Measurements from ENCODE around the gene WLS.

Gene WLS

GRCh38 chr1:68221001-68221979 is 11.0 kb downstream of the WLS start:
- ChIA-PET CTCF (interaction anchor here (2.0 kb wide), 1 partner anchor 101 kb away, joined by 5 read pairs; no protein-coding TSS in a partner anchor), POLR2A (interaction anchor here (1.0 to 3.4 kb wide), 3 partner anchors 9 to 24 kb away, joined by 3 to 27 read pairs (median 6); partner anchors contain the start of gene WLS)
- DNase-seq (ENCODE audit: extremely low spot score) = no peak
- TF ChIP-seq FOXA1 (IDR thresholded peaks at IDR 0.05) (no peak), SP1 (IDR thresholded peaks at IDR 0.05) (no peak), L3MBTL2 (conservative IDR thresholded peaks at IDR 0.05) (no peak), ELF4 (IDR thresholded peaks at IDR 0.05) (no peak), FOXM1 (IDR thresholded peaks at IDR 0.05; ENCODE audit: borderline replicate concordance) (no peak), CTBP1 (IDR thresholded peaks at IDR 0.05; ENCODE audit: borderline replicate concordance) (no peak), SUZ12 (IDR thresholded peaks at IDR 0.05) (no peak), BHLHE40 (IDR thresholded peaks at IDR 0.05; ENCODE audit: borderline replicate concordance) (no peak), TARDBP (IDR thresholded peaks at IDR 0.05) (no peak), LEF1 (IDR thresholded peaks at IDR 0.05; ENCODE audit: borderline replicate concordance) (no peak), NFRKB (IDR thresholded peaks at IDR 0.05) (no peak), FOXK2 (IDR thresholded peaks at IDR 0.05) (no peak), ARNT (IDR thresholded peaks at IDR 0.05) (no peak), HDGF (IDR thresholded peaks at IDR 0.05; ENCODE audit: borderline replicate concordance) (no peak), ZNF384 (IDR thresholded peaks at IDR 0.05) (no peak)
- TF ChIP-seq, protein P1, sequence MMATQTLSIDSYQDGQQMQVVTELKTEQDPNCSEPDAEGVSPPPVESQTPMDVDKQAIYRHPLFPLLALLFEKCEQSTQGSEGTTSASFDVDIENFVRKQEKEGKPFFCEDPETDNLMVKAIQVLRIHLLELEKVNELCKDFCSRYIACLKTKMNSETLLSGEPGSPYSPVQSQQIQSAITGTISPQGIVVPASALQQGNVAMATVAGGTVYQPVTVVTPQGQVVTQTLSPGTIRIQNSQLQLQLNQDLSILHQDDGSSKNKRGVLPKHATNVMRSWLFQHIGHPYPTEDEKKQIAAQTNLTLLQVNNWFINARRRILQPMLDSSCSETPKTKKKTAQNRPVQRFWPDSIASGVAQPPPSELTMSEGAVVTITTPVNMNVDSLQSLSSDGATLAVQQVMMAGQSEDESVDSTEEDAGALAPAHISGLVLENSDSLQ (IDR thresholded peaks at IDR 0.05) = no peak

- ChIA-PET POLR2A (interaction anchor here (1.2 to 3.4 kb wide), 2 partner anchors 12 to 23 kb away, joined by 3 to 27 read pairs; partner anchors contain the start of gene WLS), CTCF (interaction anchor here (2.0 kb wide), 1 partner anchor 100 kb away, joined by 5 read pairs; no protein-coding TSS in a partner anchor)
- TF ChIP-seq ARNT (IDR thresholded peaks at IDR 0.05) (peak; percentile 25; the same call in 1 of the 2 replicates), CTBP1 (IDR thresholded peaks at IDR 0.05; ENCODE audit: borderline replicate concordance) (peak; percentile 40; the same call in 1 of the 2 replicates), NFRKB (IDR thresholded peaks at IDR 0.05) (no peak), LEF1 (IDR thresholded peaks at IDR 0.05; ENCODE audit: borderline replicate concordance) (no peak), L3MBTL2 (conservative IDR thresholded peaks at IDR 0.05) (no peak)
- TF ChIP-seq, protein P1 (IDR thresholded peaks at IDR 0.05) = peak; percentile 81
- DNase-seq (ENCODE audit: extremely low spot score) = no peak
Observed at GRCh38 chr1:68220420-68220819, 11.9 kb downstream of the WLS start.

GRCh38 chr1:68218490-68218889 is 13.8 kb downstream of the WLS start:
- POLR2A ChIA-PET = no interaction called here
- no peak for DNase-seq (ENCODE audit: extremely low spot score)
- TF ChIP-seq FOXM1 (IDR thresholded peaks at IDR 0.05; ENCODE audit: borderline replicate concordance) (no peak), L3MBTL2 (conservative IDR thresholded peaks at IDR 0.05) (peak; percentile 80)
- TF ChIP-seq, protein P1 (IDR thresholded peaks at IDR 0.05) = no peak
- CTCF ChIA-PET = no interaction called here

GRCh38 chr1:68217618-68218017 is 14.7 kb downstream of the WLS start:
- no peak for TF ChIP-seq FOXM1 (IDR thresholded peaks at IDR 0.05; ENCODE audit: borderline replicate concordance)
- ChIA-PET CTCF (no interaction called here), POLR2A (interaction anchor here (0.8 to 2.2 kb wide), 2 partner anchors 13 to 15 kb away, joined by 3 to 14 read pairs; partner anchors contain the start of gene WLS)
- DNase-seq (ENCODE audit: extremely low spot score) = no peak

- CTCF ChIA-PET = no interaction called here
- TF ChIP-seq ARNT (IDR thresholded peaks at IDR 0.05) (no peak), L3MBTL2 (conservative IDR thresholded peaks at IDR 0.05) (peak; percentile 57), CTBP1 (IDR thresholded peaks at IDR 0.05; ENCODE audit: borderline replicate concordance) (peak; percentile 88), FOXM1 (IDR thresholded peaks at IDR 0.05; ENCODE audit: borderline replicate concordance) (no peak), FOXK2 (IDR thresholded peaks at IDR 0.05) (peak; percentile 64; the same call in 1 of the 2 replicates)
- TF ChIP-seq, protein P1 (IDR thresholded peaks at IDR 0.05) = peak; percentile 71
- peak; percentile 68 for DNase-seq (ENCODE audit: extremely low spot score)
- POLR2A ChIA-PET = interaction anchor here (0.8 to 2.2 kb wide), 2 partner anchors 13 to 15 kb away, joined by 3 to 14 read pairs; partner anchors contain the start of gene WLS
Observed at GRCh38 chr1:68217060-68217554, 15.2 kb downstream of the WLS start.

All from HEK293T (cell line).